Fibroblast of lung (primary cell): Measurements from ENCODE around the gene UCK2. TPM values are rescaled to one million over a fixed set of nuclear protein-coding genes. Genes with fewer than 3 reads are reported as not detected.
A peak's percentile ranks its signal among the peaks of the same experiment; 100 is the strongest.

Source experiments
- DNase-seq, 2 donors: peaks; one replicate each; pipeline versions ENCODE4 v3.0.0 to v3.0.0-alpha.2; 2010; ENCODE audit warnings: low read depth in 2 of 2
- H2AFZ ChIP-seq: 2 replicates; pipeline ENCODE4 v1.5.1; 2012; ENCODE audit warnings: low read length, control low read depth, inconsistent platforms
- H3K27ac ChIP-seq: 2 replicates; pipeline ENCODE4 v1.5.1; 2011; ENCODE audit warnings: low read length, control low read depth; ENCODE audit not compliant: insufficient read depth
- H3K27me3 ChIP-seq: 2 replicates; pipeline ENCODE4 v1.5.1; 2011; ENCODE audit warnings: mild to moderate bottlenecking, low read length; ENCODE audit not compliant: control insufficient read depth, insufficient read depth
- H3K36me3 ChIP-seq: 2 replicates; pipeline ENCODE4 v1.5.1; 2011; ENCODE audit warnings: low read length; ENCODE audit not compliant: control insufficient read depth, insufficient read depth
- H3K4me1 ChIP-seq: 2 replicates; pipeline ENCODE4 v1.5.1; 2011; ENCODE audit warnings: low read length; ENCODE audit not compliant: control insufficient read depth, insufficient read depth; ENCODE audit errors: extremely low read depth
- H3K4me2 ChIP-seq: 2 replicates; pipeline ENCODE4 v1.5.1; 2011; ENCODE audit warnings: low read length, control low read depth; ENCODE audit not compliant: insufficient read depth; ENCODE audit errors: extremely low read depth
- H3K4me3 ChIP-seq, 4 experiments: fragments of 200-600 bp in 1 of 4; sonication (generic) in 1 of 4; replicated peaks in 1 of 4; 2 replicates each; pipeline ENCODE4 v1.5.1; 2011 to 2016; ENCODE audit warnings: low read length in 4 of 4, low read depth in 3 of 4, mild to moderate bottlenecking in 3 of 4, control low read depth in 2 of 4, inconsistent platforms in 1 of 4, mixed read lengths in 1 of 4; ENCODE audit not compliant: insufficient read depth in 1 of 4; ENCODE audit errors: control extremely low read depth in 1 of 4
- H3K79me2 ChIP-seq: 2 replicates; pipeline ENCODE4 v1.5.1; 2012; ENCODE audit warnings: mild to moderate bottlenecking, low read length, inconsistent platforms; ENCODE audit not compliant: control insufficient read depth, insufficient read depth
- H3K9ac ChIP-seq: 2 replicates; pipeline ENCODE4 v1.5.1; 2011; ENCODE audit warnings: mild to moderate bottlenecking, low read length, control low read depth; ENCODE audit not compliant: insufficient read depth
- H3K9me3 ChIP-seq: 2 replicates; pipeline ENCODE4 v1.5.1; 2012; ENCODE audit warnings: low read depth, low read length; ENCODE audit not compliant: control insufficient read depth, insufficient read depth
- H4K20me1 ChIP-seq: 2 replicates; pipeline ENCODE4 v1.5.1; 2011; ENCODE audit warnings: low read length; ENCODE audit not compliant: control insufficient read depth, insufficient read depth; ENCODE audit errors: extremely low read depth
- EZH2 ChIP-seq: IDR thresholded peaks from 2 replicates; pipeline ENCODE4 v1.5.1; 2012; ENCODE audit warnings: low read length, control low read depth, mild to moderate bottlenecking; ENCODE audit errors: missing control alignments
- polyA plus RNA-seq, 2 donors: library from polyadenylated mRNA; depleted of rRNA in 1 of 2; stranded (reverse) in 1 of 2; unstranded in 1 of 2; fragments of >200 nt; gene quantifications; 2 replicates each; pipeline ENCODE4 v1.2.1, GENCODE V29; 2011 to 2012; ENCODE audit warnings: missing spikeins in 1 of 2
- total RNA-seq: library from RNA; depleted of rRNA; stranded (reverse); fragments of >200 nt; gene quantifications from 2 replicates; pipeline ENCODE4 v1.2.1, GENCODE V29; 2014
- TF ChIP-seq, protein P1 (sequence below), 2 donors: IDR thresholded peaks in 1 of 2; conservative IDR thresholded peaks in 1 of 2; 1 replicate in 1 of 2; 2 replicates in 1 of 2; pipeline ENCODE4 v1.5.1; 2011 to 2012; ENCODE audit warnings: low read length in 2 of 2, control low read depth in 1 of 2, inconsistent platforms in 1 of 2, low read depth in 1 of 2, mild to moderate bottlenecking in 1 of 2

Gene UCK2
- total and polyA plus RNA-seq, 2 donors (not counting 1 experiment from before 2014, with no cell fraction given), result 95.1 to 99.0 TPM

DNA sequence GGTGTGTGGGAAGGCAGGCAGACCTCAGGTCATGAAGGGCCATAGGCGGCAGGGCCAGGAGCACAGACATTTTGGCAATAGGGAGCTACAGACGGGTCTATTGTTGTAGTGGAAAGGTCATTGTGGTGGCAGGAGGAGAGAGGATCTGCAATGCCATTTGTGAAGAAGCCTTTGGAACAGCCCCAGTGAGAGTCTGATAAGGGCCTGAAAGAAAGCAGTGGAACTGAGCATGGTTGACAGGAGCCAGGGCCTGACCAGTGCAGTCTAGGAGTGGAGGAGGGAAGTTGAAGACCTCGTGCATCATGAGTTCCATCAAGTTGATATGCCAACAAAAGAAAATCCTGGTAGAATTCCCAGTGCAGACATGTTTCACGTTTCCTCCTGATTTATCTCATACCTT is 65.5 kb downstream of the UCK2 start:
- Histone ChIP-seq H2AFZ (no peak overlapping the region), H3K9me3 (no peaks in the 10 kb centered on the region), H3K9ac (no peak overlapping the region), H3K27me3 (no peaks in the 10 kb centered on the region), H3K36me3 (peaks cover 7% of the 10 kb centered on the region), H3K27ac (no peak overlapping the region), H3K4me3 (no peak overlapping the region), H3K4me2 (no peak overlapping the region), H4K20me1 (no peaks in the 10 kb centered on the region), H3K79me2 (peaks cover 29% of the 10 kb centered on the region), H3K4me1 (peaks cover 31% of the 10 kb centered on the region)
- TF ChIP-seq, protein P1, sequence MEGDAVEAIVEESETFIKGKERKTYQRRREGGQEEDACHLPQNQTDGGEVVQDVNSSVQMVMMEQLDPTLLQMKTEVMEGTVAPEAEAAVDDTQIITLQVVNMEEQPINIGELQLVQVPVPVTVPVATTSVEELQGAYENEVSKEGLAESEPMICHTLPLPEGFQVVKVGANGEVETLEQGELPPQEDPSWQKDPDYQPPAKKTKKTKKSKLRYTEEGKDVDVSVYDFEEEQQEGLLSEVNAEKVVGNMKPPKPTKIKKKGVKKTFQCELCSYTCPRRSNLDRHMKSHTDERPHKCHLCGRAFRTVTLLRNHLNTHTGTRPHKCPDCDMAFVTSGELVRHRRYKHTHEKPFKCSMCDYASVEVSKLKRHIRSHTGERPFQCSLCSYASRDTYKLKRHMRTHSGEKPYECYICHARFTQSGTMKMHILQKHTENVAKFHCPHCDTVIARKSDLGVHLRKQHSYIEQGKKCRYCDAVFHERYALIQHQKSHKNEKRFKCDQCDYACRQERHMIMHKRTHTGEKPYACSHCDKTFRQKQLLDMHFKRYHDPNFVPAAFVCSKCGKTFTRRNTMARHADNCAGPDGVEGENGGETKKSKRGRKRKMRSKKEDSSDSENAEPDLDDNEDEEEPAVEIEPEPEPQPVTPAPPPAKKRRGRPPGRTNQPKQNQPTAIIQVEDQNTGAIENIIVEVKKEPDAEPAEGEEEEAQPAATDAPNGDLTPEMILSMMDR (conservative IDR thresholded peaks at IDR 0.05 in 1 of 2, IDR thresholded peaks at IDR 0.05 in 1 of 2; ENCODE audit: low read depth in 1 of 2, low read length in 2 of 2), result no peak
- TF ChIP-seq EZH2, result no peak
- no peak for DNase-seq

DNA sequence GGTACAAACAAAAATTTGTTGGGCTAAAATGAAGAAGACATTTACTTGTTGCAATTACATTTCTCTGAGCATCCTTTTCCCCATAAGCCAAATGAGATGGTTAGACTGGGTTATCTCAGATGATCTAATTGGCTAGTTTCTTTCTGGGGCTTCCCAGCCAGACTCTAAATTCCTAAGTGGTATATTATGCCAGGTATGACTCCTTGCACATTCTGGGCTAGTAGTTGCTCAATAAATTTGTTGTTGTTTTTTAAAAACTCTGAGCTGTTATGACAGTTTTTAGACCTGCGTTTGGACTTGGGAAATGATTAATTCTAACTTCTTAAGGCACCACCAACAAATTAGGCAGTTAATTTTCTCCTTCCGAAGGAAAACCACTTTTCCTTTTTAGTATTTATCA is 66.1 kb downstream of the UCK2 start:
- no peak for DNase-seq
- peaks cover 25% of the 10 kb centered on the region for H3K79me2 ChIP-seq
- no peak overlapping the region for H3K4me3 ChIP-seq
- H3K9ac ChIP-seq, result no peak overlapping the region
- H2AFZ ChIP-seq, result no peak overlapping the region
- TF ChIP-seq, protein P1 (conservative IDR thresholded peaks at IDR 0.05 in 1 of 2, IDR thresholded peaks at IDR 0.05 in 1 of 2; ENCODE audit: low read depth in 1 of 2, low read length in 2 of 2), result no peak
- TF ChIP-seq EZH2, result no peak
- peaks cover 36% of the 10 kb centered on the region for H3K4me1 ChIP-seq
- H3K36me3 ChIP-seq, result peaks cover 7% of the 10 kb centered on the region
- H3K4me2 ChIP-seq, result no peak overlapping the region
- H3K27ac ChIP-seq, result no peak overlapping the region
- no peaks in the 10 kb centered on the region for H3K9me3 ChIP-seq
- no peaks in the 10 kb centered on the region for H4K20me1 ChIP-seq
- H3K27me3 ChIP-seq, result no peaks in the 10 kb centered on the region

DNA sequence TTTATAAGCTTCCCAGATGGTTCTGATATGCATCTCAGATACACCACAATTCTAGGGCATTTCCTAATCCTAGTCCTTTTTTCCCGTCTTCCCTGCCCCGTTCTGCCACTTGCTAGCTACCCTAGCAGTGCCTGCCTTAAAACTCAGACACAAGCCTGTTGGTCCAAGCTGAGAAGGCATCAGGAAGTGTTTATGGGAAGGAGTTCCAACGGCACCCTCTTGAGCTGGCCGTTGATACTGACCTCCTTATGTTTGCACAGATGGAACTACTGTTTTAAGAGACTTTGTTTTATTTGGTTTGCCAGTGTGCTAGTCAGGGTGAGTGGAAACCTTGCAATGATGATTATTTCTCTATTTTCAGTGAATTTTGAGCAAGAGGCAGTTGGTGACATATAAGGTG is 67.2 kb downstream of the UCK2 start:
- DNase-seq, result peak; percentile 32 to 35

More for the DNA sequence above, 67.2 kb downstream of the UCK2 start:
- Histone ChIP-seq H3K4me1 (peaks cover 44% of the 10 kb centered on the region), H2AFZ (no peak overlapping the region), H3K9me3 (no peaks in the 10 kb centered on the region), H3K27me3 (no peaks in the 10 kb centered on the region), H3K9ac (no peak overlapping the region), H3K79me2 (peaks cover 18% of the 10 kb centered on the region), H3K36me3 (peaks cover 7% of the 10 kb centered on the region), H3K4me2 (no peak overlapping the region), H3K4me3 (no peak overlapping the region), H3K27ac (peak overlapping the region; percentile 100), H4K20me1 (no peaks in the 10 kb centered on the region)
- TF ChIP-seq EZH2, result no peak
- TF ChIP-seq, protein P1 (conservative IDR thresholded peaks at IDR 0.05 in 1 of 2, IDR thresholded peaks at IDR 0.05 in 1 of 2; ENCODE audit: low read depth in 1 of 2, low read length in 2 of 2), result no peak
